Activated T-helper 2 cell treated with anti-CD3 and anti-CD28 coated beads, Interferon-gamma antibody, Interleukin-2, Interleukin-4, amounts not matched to agents 10 μg/mL and 5 μg/mL and 100 μg/mL, durations not matched to agents 14 hours and 24 hours and 36 hours (primary cell): ENCODE measurements around the gene SCGN. TPM values are rescaled to one million over a fixed set of nuclear protein-coding genes. Genes with fewer than 3 reads are reported as not detected.
"Not testable (repeated sequence)": the region's sequence is repeated elsewhere in the genome, so short reads cannot be mapped to it uniquely, and the experiment has no call there.

ENCODE experiments used
- DNase-seq: peaks from one replicate; pipeline ENCODE4 v3.0.0; 2021; ENCODE audit warnings: low spot score
- H3K27ac Mint-ChIP-seq: one replicate; pipeline ENCODE4 v1.8.0; 2021; ENCODE audit warnings: mixed read lengths
- H3K27me3 Mint-ChIP-seq: one replicate; pipeline ENCODE4 v1.8.0; 2021; ENCODE audit warnings: low read depth, mixed read lengths
- H3K36me3 Mint-ChIP-seq: one replicate; pipeline ENCODE4 v1.8.0; 2021; ENCODE audit warnings: low read depth, mixed read lengths
- H3K4me1 Mint-ChIP-seq: one replicate; pipeline ENCODE4 v1.8.0; 2021; ENCODE audit warnings: low read depth, mixed read lengths
- H3K4me3 Mint-ChIP-seq: one replicate; pipeline ENCODE4 v1.8.0; 2021; ENCODE audit warnings: low read depth, mild to moderate bottlenecking, moderate library complexity, mixed read lengths
- H3K9me3 Mint-ChIP-seq: one replicate; pipeline ENCODE4 v1.8.0; 2021; ENCODE audit warnings: mixed read lengths
- intact Hi-C: fragments of 100-400 bp; cut with micrococcal nuclease; formaldehyde crosslinking; loops from one replicate; pipeline ENCODE4 v1.15.1; 2023
- total RNA-seq: library from RNA; stranded (reverse); gene quantifications from 2 replicates; pipeline ENCODE4 v1.2.3, GENCODE V29; 2022

Gene SCGN
- total RNA-seq, 1 donor from 2014 or later: not detected

- intact Hi-C loops: no loop called here
- H3K27me3 Mint-ChIP-seq: peaks cover 20% of the 10 kb centered on the region
- no peaks in the 10 kb centered on the region for H3K4me1 Mint-ChIP-seq
Observed at GRCh38 chr6:25727028-25727427, 75.0 kb downstream of the SCGN start.

GRCh38 chr6:25730907-25731306 lies 78.9 kb downstream of the SCGN start:
- no peaks in the 10 kb centered on the region for H3K36me3 Mint-ChIP-seq
- DNase-seq: no peak
- H3K27me3 Mint-ChIP-seq: peaks cover 32% of the 10 kb centered on the region
- no peak overlapping the region for H3K4me3 Mint-ChIP-seq
- no peak overlapping the region for H3K27ac Mint-ChIP-seq
- intact Hi-C loops: no loop called here
- no peaks in the 10 kb centered on the region for H3K4me1 Mint-ChIP-seq
- H3K9me3 Mint-ChIP-seq: no peaks in the 10 kb centered on the region

More at GRCh38 chr6:25727028-25727427, 75.0 kb downstream of the SCGN start:
- DNase-seq: no peak
- no peaks in the 10 kb centered on the region for H3K36me3 Mint-ChIP-seq
- no peak overlapping the region for H3K27ac Mint-ChIP-seq
- H3K4me3 Mint-ChIP-seq: no peak overlapping the region
- no peaks in the 10 kb centered on the region for H3K9me3 Mint-ChIP-seq

- H3K4me3 Mint-ChIP-seq: no peak overlapping the region
- H3K36me3 Mint-ChIP-seq: no peaks in the 10 kb centered on the region
- H3K4me1 Mint-ChIP-seq: no peaks in the 10 kb centered on the region
- no peak overlapping the region for H3K27ac Mint-ChIP-seq
- H3K9me3 Mint-ChIP-seq: peaks cover 7% of the 10 kb centered on the region
- no peak for DNase-seq
- intact Hi-C loops: no loop called here
- H3K27me3 Mint-ChIP-seq: peaks cover 34% of the 10 kb centered on the region
Observed at GRCh38 chr6:25731721-25732120, 79.7 kb downstream of the SCGN start.

DNA sequence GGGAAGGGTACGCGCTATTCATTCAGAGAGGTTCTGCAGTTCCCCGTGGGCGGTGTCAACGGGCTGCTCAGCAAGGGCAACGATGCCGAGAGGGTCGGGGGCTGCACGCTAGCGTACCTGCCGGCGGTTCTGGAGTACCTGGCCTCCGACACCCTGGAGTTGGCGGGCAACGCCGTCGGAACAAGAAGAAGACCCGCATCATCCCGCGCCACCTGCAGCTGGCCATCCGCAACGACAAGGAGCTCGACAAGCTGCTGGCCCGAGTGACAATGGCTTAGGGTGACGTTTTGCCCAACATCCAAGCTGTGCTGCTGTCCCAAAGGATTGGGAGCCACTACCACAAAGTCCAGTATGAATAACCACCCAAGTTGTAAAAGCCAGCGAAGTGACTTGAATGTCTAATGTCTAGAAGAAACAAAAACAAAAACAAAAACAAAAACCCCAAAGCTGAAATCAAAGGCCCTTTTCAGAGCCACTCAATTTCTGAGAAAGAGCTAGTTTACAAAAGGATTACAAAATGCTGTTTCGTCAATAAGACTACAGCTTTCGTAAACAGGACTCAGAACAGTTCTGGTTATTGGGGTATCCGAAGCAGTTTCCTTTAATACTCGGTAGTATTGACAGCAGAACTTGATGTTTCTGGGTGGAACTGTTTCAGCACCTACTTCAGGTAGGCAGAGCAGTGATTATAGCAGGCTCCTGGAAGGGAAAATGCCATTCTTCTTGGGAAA lies 80.6 kb downstream of the SCGN start:
- Mint-ChIP-seq H3K36me3 (no peaks in the 10 kb centered on the region), H3K9me3 (peaks cover 13% of the 10 kb centered on the region), H3K27ac (no peak overlapping the region), H3K27me3 (peaks cover 37% of the 10 kb centered on the region), H3K4me3 (no peak overlapping the region), H3K4me1 (no peaks in the 10 kb centered on the region)
- DNase-seq: no peak
- intact Hi-C loops: no loop called here

DNA sequence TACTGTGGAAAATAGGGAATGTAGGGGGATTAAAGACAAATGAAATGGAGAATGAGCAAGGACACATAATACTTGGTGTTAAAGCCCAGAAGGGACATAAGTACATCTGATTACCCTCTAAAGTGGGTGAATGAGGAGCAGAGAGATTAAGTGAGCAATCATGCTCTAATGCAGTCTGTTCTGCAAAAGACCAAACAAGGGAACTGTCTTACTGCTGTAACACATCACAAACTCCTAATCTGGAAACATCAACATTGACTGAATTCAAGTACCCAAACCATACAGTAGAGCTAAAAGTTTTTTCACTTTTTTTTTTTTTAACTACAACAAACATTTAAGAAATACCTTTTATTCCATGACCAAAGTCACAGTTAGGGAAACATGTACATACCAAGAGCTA lies 83.2 kb downstream of the SCGN start:
- Mint-ChIP-seq H3K4me1 (no peaks in the 10 kb centered on the region), H3K36me3 (no peaks in the 10 kb centered on the region), H3K9me3 (peaks cover 16% of the 10 kb centered on the region), H3K4me3 (no peak overlapping the region), H3K27me3 (peaks cover 42% of the 10 kb centered on the region), H3K27ac (no peak overlapping the region)
- no peak for DNase-seq
- intact Hi-C loops: no loop called here

DNA sequence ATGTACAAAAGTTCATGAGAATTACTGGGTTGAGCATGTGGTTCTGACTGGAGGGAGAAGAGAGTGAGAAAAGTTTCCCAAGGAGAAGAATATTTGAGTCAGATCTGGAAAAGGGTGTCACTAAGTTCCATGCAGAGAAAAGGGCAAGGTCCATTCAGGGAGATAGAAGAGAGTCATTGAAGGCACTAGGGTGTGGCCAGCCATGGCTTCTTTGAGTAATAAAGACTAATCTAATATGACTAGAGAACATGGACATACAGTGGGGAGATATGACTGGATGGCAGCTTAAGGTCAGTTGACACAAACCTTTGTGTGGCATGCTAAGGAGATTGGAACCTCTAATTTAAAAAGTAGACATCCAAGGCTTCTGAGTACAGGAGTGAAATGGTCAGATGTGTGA lies 91.9 kb downstream of the SCGN start:
- Mint-ChIP-seq H3K27ac (no peak overlapping the region), H3K4me1 (no peaks in the 10 kb centered on the region), H3K9me3 (no peaks in the 10 kb centered on the region), H3K27me3 (peaks cover 9% of the 10 kb centered on the region), H3K36me3 (no peaks in the 10 kb centered on the region), H3K4me3 (no peak overlapping the region)
- DNase-seq: no peak
- intact Hi-C loops: no loop called here

DNA sequence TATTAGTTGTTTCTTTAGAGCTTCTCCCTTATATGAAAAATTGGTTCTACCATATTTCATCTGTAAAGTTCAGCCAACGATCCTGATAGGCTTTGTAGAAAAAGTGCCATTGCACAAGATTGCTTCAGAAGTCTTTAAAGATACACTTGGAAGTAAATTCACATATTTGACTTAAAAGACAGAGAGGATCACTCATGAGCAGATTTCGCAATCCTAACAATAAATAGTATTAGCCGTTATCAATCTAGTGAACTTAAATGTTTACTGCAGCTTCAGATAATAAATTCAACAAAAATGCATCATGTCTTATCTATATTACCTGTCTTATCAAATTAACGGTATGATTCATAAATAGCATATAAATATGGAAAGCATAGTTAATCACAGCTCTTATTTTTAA lies 93.8 kb downstream of the SCGN start:
- Mint-ChIP-seq H3K27ac (no peak overlapping the region), H3K4me1 (no peaks in the 10 kb centered on the region), H3K4me3 (no peak overlapping the region), H3K9me3 (no peaks in the 10 kb centered on the region), H3K27me3 (peaks cover 2% of the 10 kb centered on the region), H3K36me3 (no peaks in the 10 kb centered on the region)
- no peak for DNase-seq
- intact Hi-C loops: no loop called here

GRCh38 chr6:25746968-25747367 lies 95.0 kb downstream of the SCGN start:
- DNase-seq: no peak

GRCh38 chr6:25747477-25747876 lies 95.5 kb downstream of the SCGN start:
- no peak overlapping the region for H3K27ac Mint-ChIP-seq
- no peaks in the 10 kb centered on the region for H3K4me1 Mint-ChIP-seq
- intact Hi-C loops: no loop called here
- H3K9me3 Mint-ChIP-seq: no peaks in the 10 kb centered on the region
- no peak overlapping the region for H3K4me3 Mint-ChIP-seq
- no peaks in the 10 kb centered on the region for H3K36me3 Mint-ChIP-seq
- no peak for DNase-seq
- peaks cover 2% of the 10 kb centered on the region for H3K27me3 Mint-ChIP-seq

More at GRCh38 chr6:25746968-25747367, 95.0 kb downstream of the SCGN start:
- Mint-ChIP-seq H3K4me1 (no peaks in the 10 kb centered on the region), H3K9me3 (no peaks in the 10 kb centered on the region), H3K4me3 (no peak overlapping the region), H3K27ac (no peak overlapping the region), H3K27me3 (peaks cover 2% of the 10 kb centered on the region), H3K36me3 (no peaks in the 10 kb centered on the region)
- intact Hi-C loops: no loop called here

DNA sequence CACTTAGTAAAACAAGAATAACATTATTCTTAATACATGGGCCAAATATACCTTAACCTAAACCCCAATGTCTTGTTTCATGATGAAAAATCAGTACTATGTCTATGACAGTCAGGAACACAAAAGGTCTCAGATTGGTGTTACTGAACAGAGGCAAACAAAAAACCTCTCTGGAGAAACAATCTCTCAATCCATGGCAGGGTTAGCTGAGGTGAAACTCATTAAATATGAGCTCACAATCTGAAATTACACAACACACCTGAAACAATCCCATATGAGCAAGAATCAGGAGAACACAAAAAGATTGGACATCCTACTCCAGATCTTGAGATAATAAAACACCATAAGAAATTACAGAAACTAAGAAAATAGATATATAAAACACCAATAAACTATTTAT lies 96.0 kb downstream of the SCGN start:
- Mint-ChIP-seq H3K27me3 (peaks cover 2% of the 10 kb centered on the region), H3K9me3 (no peaks in the 10 kb centered on the region), H3K4me3 (no peak overlapping the region), H3K4me1 (no peaks in the 10 kb centered on the region), H3K36me3 (no peaks in the 10 kb centered on the region), H3K27ac (no peak overlapping the region)
- DNase-seq: no peak
- intact Hi-C loops: no loop called here

- H3K27ac Mint-ChIP-seq, intact Hi-C loops, H3K36me3 Mint-ChIP-seq, H3K27me3 Mint-ChIP-seq, DNase-seq, H3K9me3 Mint-ChIP-seq, H3K4me3 Mint-ChIP-seq, H3K4me1 Mint-ChIP-seq: not testable (repeated sequence)
Observed at GRCh38 chr6:25748601-25749517, 96.8 kb downstream of the SCGN start.

GRCh38 chr6:25749837-25750236 lies 97.8 kb downstream of the SCGN start:
- H3K36me3 Mint-ChIP-seq: no peaks in the 10 kb centered on the region
- H3K4me3 Mint-ChIP-seq: no peak overlapping the region
- H3K4me1 Mint-ChIP-seq: no peaks in the 10 kb centered on the region
- H3K27me3 Mint-ChIP-seq: peaks cover 4% of the 10 kb centered on the region
- no peak overlapping the region for H3K27ac Mint-ChIP-seq
- H3K9me3 Mint-ChIP-seq: no peaks in the 10 kb centered on the region
- DNase-seq: no peak
- intact Hi-C loops: no loop called here

DNA sequence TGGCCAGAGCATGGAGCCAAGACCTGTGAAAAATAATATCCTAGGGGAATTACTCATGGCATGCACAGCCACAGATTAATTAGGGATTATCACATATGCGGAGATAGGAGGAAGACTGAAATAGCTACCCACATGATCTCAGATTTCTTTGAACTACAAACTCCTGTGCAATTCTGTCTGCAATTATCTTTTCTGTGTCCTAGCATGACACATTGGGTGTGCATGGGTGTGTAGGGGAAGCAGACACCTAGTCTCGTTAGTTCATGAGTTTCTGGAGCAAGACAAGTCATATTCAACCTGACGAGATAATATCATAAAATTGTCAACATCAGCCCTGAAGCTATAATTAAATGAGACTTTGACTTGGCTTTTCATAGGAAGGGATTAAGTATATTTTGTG lies 98.9 kb downstream of the SCGN start:
- H3K36me3 Mint-ChIP-seq: no peaks in the 10 kb centered on the region
- H3K9me3 Mint-ChIP-seq: no peaks in the 10 kb centered on the region
- H3K4me1 Mint-ChIP-seq: no peaks in the 10 kb centered on the region
- intact Hi-C loops: no loop called here
- peaks cover 4% of the 10 kb centered on the region for H3K27me3 Mint-ChIP-seq
- DNase-seq: no peak
- H3K4me3 Mint-ChIP-seq: no peak overlapping the region
- H3K27ac Mint-ChIP-seq: no peak overlapping the region
